Progenitor cell of endocrine pancreas (in vitro differentiated cells): ENCODE data around the gene CD200R1. TPM values are rescaled to one million over a fixed set of nuclear protein-coding genes. Genes with fewer than 3 reads are reported as not detected.

Experiments
- DNase-seq: peaks from one replicate; pipeline ENCODE4 v3.0.0; 2021; ENCODE audit warnings: low spot score; ENCODE audit not compliant: unreplicated experiment
- H3K27ac Mint-ChIP-seq: 2 replicates; pipeline ENCODE4 v1.8.0; 2021; ENCODE audit warnings: mild to moderate bottlenecking, moderate library complexity, mixed read lengths
- H3K27me3 Mint-ChIP-seq: 2 replicates; pipeline ENCODE4 v1.8.0; 2021; ENCODE audit warnings: mixed read lengths
- H3K36me3 Mint-ChIP-seq: 2 replicates; pipeline ENCODE4 v1.8.0; 2022; ENCODE audit warnings: mixed read lengths; ENCODE audit not compliant: insufficient read depth
- H3K4me1 Mint-ChIP-seq: 2 replicates; pipeline ENCODE4 v1.8.0; 2021; ENCODE audit warnings: low read depth, mixed read lengths
- H3K4me3 Mint-ChIP-seq: 2 replicates; pipeline ENCODE4 v1.8.0; 2021; ENCODE audit warnings: low read depth, mild to moderate bottlenecking, moderate library complexity, mixed read lengths
- H3K9me3 Mint-ChIP-seq: 2 replicates; pipeline ENCODE4 v1.8.0; 2021; ENCODE audit warnings: low read depth, mixed read lengths
- CTCF ChIP-seq: fragments of 200-600 bp; sonication (generic); IDR thresholded peaks from one replicate; pipeline ENCODE4 v1.5.0; 2021; ENCODE audit warnings: antibody characterized with exemption, mild to moderate bottlenecking; ENCODE audit not compliant: unreplicated experiment
- total RNA-seq: library from RNA; stranded (reverse); gene quantifications from 2 replicates; pipeline ENCODE4 v1.2.1, GENCODE V29; 2021

The CD200R1 gene
- total RNA-seq, 1 donor from 2014 or later, result not detected

GRCh38 chr3:112982710-112983109, 7.8 kb upstream of the CD200R1 start:
- no peak overlapping the region for H3K4me3 Mint-ChIP-seq
- H3K9me3 Mint-ChIP-seq, result no peaks in the 10 kb centered on the region
- H3K36me3 Mint-ChIP-seq, result no peaks in the 10 kb centered on the region
- no peaks in the 10 kb centered on the region for H3K27me3 Mint-ChIP-seq
- no peak for DNase-seq
- no peak overlapping the region for H3K27ac Mint-ChIP-seq
- no peak for TF ChIP-seq CTCF
- peaks cover 1% of the 10 kb centered on the region for H3K4me1 Mint-ChIP-seq

- Mint-ChIP-seq H3K36me3 (no peaks in the 10 kb centered on the region), H3K4me1 (peaks cover 1% of the 10 kb centered on the region), H3K27me3 (no peaks in the 10 kb centered on the region)
Measured at GRCh38 chr3:112980080-112980479, 5.2 kb upstream of the CD200R1 start.

GRCh38 chr3:112979244-112979832, 4.4 kb upstream of the CD200R1 start:
- Mint-ChIP-seq H3K27me3 (no peaks in the 10 kb centered on the region), H3K36me3 (no peaks in the 10 kb centered on the region), H3K4me3 (no peak overlapping the region), H3K9me3 (no peaks in the 10 kb centered on the region), H3K4me1 (peaks cover 1% of the 10 kb centered on the region), H3K27ac (no peak overlapping the region)
- TF ChIP-seq CTCF, result peak; percentile 79
- no peak for DNase-seq

More at GRCh38 chr3:112980080-112980479, 5.2 kb upstream of the CD200R1 start:
- H3K9me3 Mint-ChIP-seq, result no peaks in the 10 kb centered on the region
- no peak overlapping the region for H3K4me3 Mint-ChIP-seq
- no peak for TF ChIP-seq CTCF
- no peak overlapping the region for H3K27ac Mint-ChIP-seq
- DNase-seq, result no peak

GRCh38 chr3:112976953-112977352, 2.0 kb upstream of the CD200R1 start:
- peaks cover 1% of the 10 kb centered on the region for H3K4me1 Mint-ChIP-seq
- H3K27me3 Mint-ChIP-seq, result no peaks in the 10 kb centered on the region
- no peak for TF ChIP-seq CTCF
- no peaks in the 10 kb centered on the region for H3K36me3 Mint-ChIP-seq
- H3K27ac Mint-ChIP-seq, result no peak overlapping the region
- no peak overlapping the region for H3K4me3 Mint-ChIP-seq
- no peak for DNase-seq
- H3K9me3 Mint-ChIP-seq, result no peaks in the 10 kb centered on the region

- Mint-ChIP-seq H3K27ac (no peak overlapping the region), H3K4me3 (no peak overlapping the region), H3K9me3 (no peaks in the 10 kb centered on the region), H3K27me3 (no peaks in the 10 kb centered on the region), H3K36me3 (no peaks in the 10 kb centered on the region), H3K4me1 (peaks cover 1% of the 10 kb centered on the region)
- DNase-seq, result no peak
- no peak for TF ChIP-seq CTCF
Measured at GRCh38 chr3:112976001-112976400, 1.1 kb upstream of the CD200R1 start.
